Liver (tissue), 3 donors: Measurements from ENCODE around the gene ADGRV1.

Experiments
- ATF3 ChIP-seq: IDR thresholded peaks from 2 replicates; pipeline ENCODE4 v1.6.1; 2016; ENCODE audit warnings: antibody characterized with exemption
- CTCF ChIP-seq: fragments of 150-350 bp; IDR thresholded peaks from 2 replicates; pipeline ENCODE4 v1.5.1; 2017; ENCODE audit warnings: improper control_type of control experiment, low read depth, low read length; ENCODE audit not compliant: missing input control
- HNF4A ChIP-seq, 2 donors: conservative IDR thresholded peaks; 2 replicates each; pipeline ENCODE4 v1.6.1; 2016; ENCODE audit warnings: antibody characterized with exemption in 2 of 2, mild to moderate bottlenecking in 2 of 2
- MAX ChIP-seq: IDR thresholded peaks from 2 replicates; pipeline ENCODE4 v1.6.1; 2016; ENCODE audit warnings: antibody characterized with exemption
- donor health status: healthy.
- donor health status: healthy.

- no peak for TF ChIP-seq CTCF
- no peak for TF ChIP-seq ATF3
- no peak for TF ChIP-seq MAX
- TF ChIP-seq HNF4A (conservative IDR thresholded peaks at IDR 0.05) = no peak
Measured at GRCh38 chr5:90877049-90877448, 318.5 kb downstream of the ADGRV1 start.
